BE2C (cell line): ENCODE data around the gene CDH23.

Experiments used
- DNase-seq: peaks from one replicate; pipeline ENCODE4 v3.0.0-alpha.2; 2020
- H3K27me3 ChIP-seq: fragments of 250-450 bp; sonication (Bioruptor Pico); 2 replicates; pipeline ENCODE4 v1.5.1; 2020; ENCODE audit warnings: mild to moderate bottlenecking
- H3K36me3 ChIP-seq: fragments of 250-450 bp; sonication (Bioruptor Pico); 2 replicates; pipeline ENCODE4 v1.5.1; 2020; ENCODE audit warnings: mild to moderate bottlenecking
- H3K4me1 ChIP-seq: fragments of 250-450 bp; sonication (Bioruptor Pico); 2 replicates; pipeline ENCODE4 v1.5.1; 2020
- H3K4me3 ChIP-seq: 2 replicates; pipeline ENCODE4 v1.5.1; 2011; ENCODE audit warnings: low read depth, low read length
- H3K9me3 ChIP-seq: fragments of 250-450 bp; sonication (Bioruptor Pico); 2 replicates; pipeline ENCODE4 v1.5.1; 2020
- CTCF ChIP-seq: IDR thresholded peaks from 2 replicates; pipeline ENCODE4 v1.5.1; 2012; ENCODE audit warnings: mild to moderate bottlenecking, low read depth, low read length

CDH23 gene

GRCh38 chr10:71456631-71457030, 59.9 kb downstream of the CDH23 start:
- H3K4me1 ChIP-seq = no peaks in the 10 kb centered on the region
- TF ChIP-seq CTCF = no peak
- no peak overlapping the region for H3K4me3 ChIP-seq
- no peaks in the 10 kb centered on the region for H3K36me3 ChIP-seq
- H3K27me3 ChIP-seq = no peaks in the 10 kb centered on the region
- H3K9me3 ChIP-seq = no peaks in the 10 kb centered on the region
- DNase-seq = no peak

- no peaks in the 10 kb centered on the region for H3K27me3 ChIP-seq
- no peak overlapping the region for H3K4me3 ChIP-seq
- H3K9me3 ChIP-seq = no peaks in the 10 kb centered on the region
- no peak for TF ChIP-seq CTCF
- no peaks in the 10 kb centered on the region for H3K4me1 ChIP-seq
- DNase-seq = no peak
- no peaks in the 10 kb centered on the region for H3K36me3 ChIP-seq
Observed at GRCh38 chr10:71457908-71458307, 61.2 kb downstream of the CDH23 start.

GRCh38 chr10:71458387-71458786, 61.7 kb downstream of the CDH23 start:
- DNase-seq = no peak
- no peak overlapping the region for H3K4me3 ChIP-seq
- no peaks in the 10 kb centered on the region for H3K27me3 ChIP-seq
- no peak for TF ChIP-seq CTCF
- H3K4me1 ChIP-seq = no peaks in the 10 kb centered on the region
- no peaks in the 10 kb centered on the region for H3K36me3 ChIP-seq
- H3K9me3 ChIP-seq = no peaks in the 10 kb centered on the region

- Histone ChIP-seq H3K9me3 (no peaks in the 10 kb centered on the region), H3K4me1 (no peaks in the 10 kb centered on the region), H3K36me3 (no peaks in the 10 kb centered on the region), H3K4me3 (no peak overlapping the region), H3K27me3 (no peaks in the 10 kb centered on the region)
- TF ChIP-seq CTCF = no peak
- DNase-seq = no peak
Observed at GRCh38 chr10:71459513-71459912, 62.8 kb downstream of the CDH23 start.

GRCh38 chr10:71460615-71461014, 63.9 kb downstream of the CDH23 start:
- Histone ChIP-seq H3K4me3 (no peak overlapping the region), H3K9me3 (no peaks in the 10 kb centered on the region), H3K27me3 (no peaks in the 10 kb centered on the region), H3K4me1 (no peaks in the 10 kb centered on the region), H3K36me3 (no peaks in the 10 kb centered on the region)
- TF ChIP-seq CTCF = no peak
- no peak for DNase-seq

GRCh38 chr10:71461457-71461856, 64.7 kb downstream of the CDH23 start:
- H3K4me3 ChIP-seq = no peak overlapping the region
- no peaks in the 10 kb centered on the region for H3K27me3 ChIP-seq
- no peaks in the 10 kb centered on the region for H3K9me3 ChIP-seq
- DNase-seq = no peak
- H3K4me1 ChIP-seq = no peaks in the 10 kb centered on the region
- H3K36me3 ChIP-seq = no peaks in the 10 kb centered on the region
- TF ChIP-seq CTCF = no peak
